Right lobe of liver (tissue), 4 donors: ENCODE measurements around the gene SYT9.

Experiments
- CTCF ChIP-seq, 4 donors: fragments of 200-600 bp in 3 of 4; fragments of 450-650 bp in 1 of 4; IDR thresholded peaks; one replicate each; pipeline versions ENCODE4 v1.5.1 to v1.8.0; 2016 to 2022; ENCODE audit warnings: antibody characterized with exemption in 4 of 4, mild to moderate bottlenecking in 2 of 4
- POLR2A ChIP-seq: fragments of 450-650 bp; IDR thresholded peaks from one replicate; pipeline ENCODE4 v1.6.1; 2017; ENCODE audit warnings: antibody characterized with exemption, mild to moderate bottlenecking
- donor health status: DM: no; HTN: no; CAD: no.
- donor health status: DM: no; HTN: no; CAD: no.
- donor health status: DM: no; HTN: yes; CAD: no.

- TF ChIP-seq CTCF (IDR thresholded peaks at IDR 0.05) (no peak), POLR2A (no peak)
Observed at GRCh38 chr11:7484645-7485044, 232.9 kb downstream of the SYT9 start.
